BJ (cell line): Measurements from ENCODE around the gene TMEM44. TPM values are rescaled to one million over a fixed set of nuclear protein-coding genes. Genes with fewer than 3 reads are reported as not detected.
"Not testable (repeated sequence)": the region's sequence is repeated elsewhere in the genome, so short reads cannot be mapped to it uniquely, and the experiment has no call there.

Experiments
- CTCF ChIA-PET: fragments of 350-600 bp; formaldehyde crosslinking; extraction: SDS; loops from one replicate; lab custom pipeline; 2021; ENCODE audit warnings: antibody characterized with exemption, inconsistent platforms; lab: Yijun Ruan, JAX
- POLR2A ChIA-PET: fragments of 300-600 bp; sonication (Branson Sonifier 250); formaldehyde crosslinking; extraction: SDS; loops from one replicate; lab custom pipeline; 2021; ENCODE audit warnings: antibody characterized with exemption; lab: Charles Lee
- DNase-seq: peaks from one replicate; pipeline ENCODE4 v3.0.0-alpha.2; 2011; ENCODE audit warnings: low read depth
- H3K27me3 ChIP-seq: 2 replicates; pipeline ENCODE4 v1.6.0; 2011; ENCODE audit warnings: low read length; ENCODE audit not compliant: control insufficient read depth, insufficient read depth
- H3K36me3 ChIP-seq: 2 replicates; pipeline ENCODE4 v1.5.1; 2011; ENCODE audit warnings: low read length; ENCODE audit not compliant: control insufficient read depth, insufficient read depth
- H3K4me3 ChIP-seq: 2 replicates; pipeline ENCODE4 v1.5.1; 2011; ENCODE audit warnings: low read depth, mild to moderate bottlenecking, control low read depth, low read length
- polyA plus RNA-seq: library from polyadenylated mRNA; depleted of rRNA; stranded (reverse); fragments of >200 nt; gene quantifications from 2 replicates; pipeline ENCODE4 v1.2.3, GENCODE V29; 2011
- TF ChIP-seq, protein P1 (sequence below): IDR thresholded peaks from 2 replicates; pipeline ENCODE4 v1.5.1; 2011; ENCODE audit warnings: low read depth, mild to moderate bottlenecking, control low read depth, inconsistent platforms, low read length, moderate library complexity; ENCODE audit not compliant: insufficient read depth

TMEM44 gene
- polyA plus RNA-seq, 1 experiment: 17.7 TPM

DNA sequence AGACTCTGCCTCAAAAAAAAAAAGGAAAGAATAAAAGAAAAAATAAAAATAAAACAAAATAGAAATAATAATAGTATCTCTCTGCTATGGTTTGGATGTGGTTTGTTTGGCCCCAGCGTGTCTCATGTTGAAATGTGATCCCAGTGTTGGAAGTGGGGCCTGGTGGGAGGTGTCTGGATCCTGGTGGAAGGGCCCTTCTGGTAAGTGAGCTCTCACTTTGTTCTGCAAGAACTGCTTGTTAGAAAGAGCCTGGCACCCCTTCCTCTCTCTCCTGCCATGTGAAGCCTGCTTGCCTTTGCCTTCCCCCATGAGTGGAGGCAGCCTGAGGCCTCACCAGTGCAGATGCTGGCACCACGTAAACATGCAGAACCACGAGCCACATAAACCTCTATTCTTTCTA, 26.3 kb downstream of the TMEM44 start:
- Histone ChIP-seq H3K36me3 (peaks cover 4% of the 10 kb centered on the region), H3K4me3 (no peak overlapping the region), H3K27me3 (no peaks in the 10 kb centered on the region)
- TF ChIP-seq, protein P1, sequence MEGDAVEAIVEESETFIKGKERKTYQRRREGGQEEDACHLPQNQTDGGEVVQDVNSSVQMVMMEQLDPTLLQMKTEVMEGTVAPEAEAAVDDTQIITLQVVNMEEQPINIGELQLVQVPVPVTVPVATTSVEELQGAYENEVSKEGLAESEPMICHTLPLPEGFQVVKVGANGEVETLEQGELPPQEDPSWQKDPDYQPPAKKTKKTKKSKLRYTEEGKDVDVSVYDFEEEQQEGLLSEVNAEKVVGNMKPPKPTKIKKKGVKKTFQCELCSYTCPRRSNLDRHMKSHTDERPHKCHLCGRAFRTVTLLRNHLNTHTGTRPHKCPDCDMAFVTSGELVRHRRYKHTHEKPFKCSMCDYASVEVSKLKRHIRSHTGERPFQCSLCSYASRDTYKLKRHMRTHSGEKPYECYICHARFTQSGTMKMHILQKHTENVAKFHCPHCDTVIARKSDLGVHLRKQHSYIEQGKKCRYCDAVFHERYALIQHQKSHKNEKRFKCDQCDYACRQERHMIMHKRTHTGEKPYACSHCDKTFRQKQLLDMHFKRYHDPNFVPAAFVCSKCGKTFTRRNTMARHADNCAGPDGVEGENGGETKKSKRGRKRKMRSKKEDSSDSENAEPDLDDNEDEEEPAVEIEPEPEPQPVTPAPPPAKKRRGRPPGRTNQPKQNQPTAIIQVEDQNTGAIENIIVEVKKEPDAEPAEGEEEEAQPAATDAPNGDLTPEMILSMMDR: no peak
- ChIA-PET POLR2A (no interaction called here), CTCF (no interaction called here)
- DNase-seq: no peak

DNA sequence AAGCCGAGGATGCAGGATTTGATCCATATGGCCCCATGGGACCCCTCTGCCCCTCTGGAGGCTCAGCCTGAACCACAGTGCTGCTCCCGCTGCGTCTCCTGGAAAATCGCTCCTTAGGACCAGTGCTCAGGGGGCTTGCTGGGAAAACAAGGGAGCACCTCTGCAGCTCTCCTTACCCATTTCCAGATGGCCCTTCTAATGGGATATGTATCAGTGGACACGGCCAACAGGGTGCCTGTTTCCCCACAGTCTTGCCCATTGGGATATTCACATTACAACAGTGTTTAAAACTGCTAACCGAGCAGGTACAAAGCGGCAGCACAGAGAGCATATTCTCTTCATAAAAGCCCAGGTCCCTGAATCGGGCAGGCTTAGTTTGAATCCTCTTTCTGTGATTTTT, 27.1 kb downstream of the TMEM44 start:
- ChIA-PET CTCF (interaction anchor here (1.4 to 2.0 kb wide), 2 partner anchors 12 to 18 kb away, joined by 5 to 9 read pairs; no protein-coding TSS in a partner anchor), POLR2A (no interaction called here)
- Histone ChIP-seq H3K27me3 (no peaks in the 10 kb centered on the region), H3K36me3 (peaks cover 4% of the 10 kb centered on the region), H3K4me3 (no peak overlapping the region)
- DNase-seq: no peak
- TF ChIP-seq, protein P1: no peak

DNA sequence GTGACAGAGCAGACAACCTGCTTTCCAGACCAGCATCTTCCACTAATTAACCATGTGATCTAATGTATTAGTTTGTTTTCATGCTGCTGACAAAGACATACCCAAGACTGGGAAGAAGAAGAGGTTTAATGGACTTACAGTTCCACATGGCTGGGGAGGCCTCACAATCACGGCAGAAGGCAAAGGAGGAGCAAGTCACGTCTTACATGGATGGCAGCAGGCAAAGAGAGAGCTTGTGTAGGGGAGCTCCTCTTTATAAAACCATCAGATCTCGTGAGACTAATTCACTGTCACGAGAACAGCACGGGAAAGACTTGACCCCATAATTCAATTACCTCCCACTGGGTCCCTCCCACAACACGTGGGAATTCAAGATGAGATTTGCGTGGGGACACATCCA, 27.9 kb downstream of the TMEM44 start:
- H3K27me3 ChIP-seq, H3K36me3 ChIP-seq, DNase-seq, POLR2A ChIA-PET, H3K4me3 ChIP-seq: not testable (repeated sequence)
- CTCF ChIA-PET: interaction anchor here (0.6 to 2.2 kb wide), 7 partner anchors 10 to 185 kb away, joined by 3 to 9 read pairs (median 4); no protein-coding TSS in a partner anchor

DNA sequence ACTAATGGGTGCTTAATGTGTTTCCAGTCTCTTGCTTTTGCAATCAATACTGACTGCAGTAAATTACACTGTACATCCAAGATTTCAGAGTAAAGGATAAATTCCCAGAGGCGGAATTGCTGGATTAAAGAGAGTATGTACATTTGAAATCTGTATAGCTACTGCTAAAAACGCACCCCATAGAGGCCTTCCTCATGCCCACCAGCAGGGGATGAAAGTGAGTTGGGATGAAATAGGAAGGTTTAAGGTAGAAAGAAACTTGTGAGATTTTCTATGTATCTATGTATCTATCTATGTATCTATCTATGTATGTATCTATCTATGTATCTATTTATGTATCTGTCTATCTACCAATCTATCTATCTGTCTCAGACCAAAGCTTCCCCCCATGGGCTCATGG, 28.4 kb downstream of the TMEM44 start:
- no peak for DNase-seq
- ChIA-PET POLR2A (no interaction called here), CTCF (interaction anchor here (0.6 to 2.2 kb wide), 7 partner anchors 10 to 184 kb away, joined by 3 to 9 read pairs (median 4); no protein-coding TSS in a partner anchor)
- Histone ChIP-seq H3K27me3 (no peaks in the 10 kb centered on the region), H3K4me3 (no peak overlapping the region), H3K36me3 (peaks cover 4% of the 10 kb centered on the region)
- TF ChIP-seq, protein P1: peak; percentile 44

DNA sequence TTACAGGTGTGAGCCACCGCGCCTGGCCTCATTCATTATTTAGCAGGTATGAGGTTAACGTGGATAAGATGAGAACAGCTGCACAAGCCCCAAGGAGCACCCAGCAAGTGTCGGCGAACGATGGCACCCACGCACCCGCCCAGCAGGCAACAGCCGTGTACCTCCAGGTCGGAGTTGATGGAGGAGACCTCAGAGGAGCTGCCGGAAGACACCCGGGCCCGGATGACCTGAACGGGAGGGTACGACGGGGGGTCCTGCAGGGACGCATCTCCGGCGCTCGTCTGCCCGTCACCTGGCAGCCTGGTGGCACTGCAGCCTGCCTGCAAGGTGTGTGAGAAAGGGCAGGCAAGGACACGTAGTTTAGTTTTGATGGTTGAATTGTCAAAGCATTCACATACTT, 29.1 kb downstream of the TMEM44 start:
- TF ChIP-seq, protein P1: no peak
- CTCF ChIA-PET: interaction anchor here (1.1 to 2.2 kb wide), 5 partner anchors 10 to 184 kb away, joined by 3 to 9 read pairs (median 3); no protein-coding TSS in a partner anchor
- no peak for DNase-seq
- H3K27me3 ChIP-seq: no peaks in the 10 kb centered on the region
- H3K4me3 ChIP-seq: no peak overlapping the region
- peaks cover 4% of the 10 kb centered on the region for H3K36me3 ChIP-seq
- POLR2A ChIA-PET: no interaction called here
